HepG2 (cell line): ENCODE results near the gene RPE. TPM values are rescaled to one million over a fixed set of nuclear protein-coding genes. Genes with fewer than 3 reads are reported as not detected.

ENCODE experiments used
- ATAC-seq: fragments of 200-7000 bp; cut with Tn5 transposase; 3 replicates; pipeline ENCODE4 v1.9.1; 2020; ENCODE audit warnings: mild to moderate bottlenecking, moderate library complexity
- BruUV-seq: library from RNA; stranded (reverse); fragments of 400-500 nt; replicated peaks from 2 replicates; lab custom pipeline; 2021; lab: Mats Ljungman, UMichigan
- CTCF ChIA-PET: fragments of 300-600 bp; formaldehyde crosslinking; extraction: SDS; loops from one replicate; lab custom pipeline; 2021; ENCODE audit warnings: low total read pairs, inconsistent platforms, low intra/inter-chr PET ratio; lab: Yijun Ruan, JAX
- POLR2A ChIA-PET: fragments of 350-600 bp; sonication (Branson Sonifier 250); formaldehyde crosslinking; loops from one replicate; lab custom pipeline; 2020; ENCODE audit warnings: antibody characterized with exemption, inconsistent platforms; lab: Yijun Ruan, JAX
- DNase-seq: peaks from one replicate; pipeline ENCODE4 v3.0.0-alpha.2; 2015; ENCODE audit warnings: low spot score
- FAIRE-seq: peaks from 3 replicates; lab custom pipeline; 2011; peaks lifted over from hg19 to GRCh38; lab: Jason Lieb, UNC
- H2AFZ ChIP-seq: one replicate; pipeline ENCODE4 v1.6.1; 2011; ENCODE audit warnings: low read length, inconsistent platforms
- H3K27ac ChIP-seq: fragments of 300-600 bp; 3 replicates; pipeline ENCODE4 v1.8.0; 2011; ENCODE audit warnings: mixed run types, mild to moderate bottlenecking, mixed read lengths, low read length, inconsistent platforms; ENCODE audit not compliant: insufficient read depth; ENCODE audit errors: extremely low read length
- H3K27me3 ChIP-seq, 2 experiments: fragments of 200-600 bp in 1 of 2; 2 replicates in 1 of 2; 3 replicates in 1 of 2; pipeline versions ENCODE4 v1.6.0 to v1.8.0; 2011; ENCODE audit warnings: low read length in 2 of 2, mild to moderate bottlenecking in 2 of 2, moderate library complexity in 2 of 2, inconsistent platforms in 1 of 2; ENCODE audit not compliant: insufficient read depth in 2 of 2, control insufficient read depth in 1 of 2
- H3K36me3 ChIP-seq, 2 experiments: fragments of 200-600 bp in 1 of 2; replicated peaks in 1 of 2; 2 replicates in 1 of 2; 3 replicates in 1 of 2; pipeline versions ENCODE4 v1.5.1 to v1.8.0; 2011; ENCODE audit warnings: low read length in 2 of 2, inconsistent platforms in 1 of 2; ENCODE audit not compliant: insufficient read depth in 2 of 2, control insufficient read depth in 1 of 2
- H3K4me1 ChIP-seq: 2 replicates; pipeline ENCODE4 v1.5.1; 2012; ENCODE audit warnings: low read length, inconsistent platforms; ENCODE audit not compliant: insufficient read depth
- H3K4me2 ChIP-seq: 2 replicates; pipeline ENCODE4 v1.6.0; 2011; ENCODE audit warnings: low read depth, low read length, inconsistent platforms
- H3K4me3 ChIP-seq, 3 experiments: fragments of 200-600 bp in 1 of 3; sonication (generic), shearing (Covaris generic) in 1 of 3; replicated peaks in 1 of 3; 2 replicates each; pipeline ENCODE4 v1.5.1; 2011 to 2016; ENCODE audit warnings: low read length in 3 of 3, inconsistent platforms in 2 of 3, low read depth in 2 of 3, mild to moderate bottlenecking in 2 of 3, control low read depth in 1 of 3, mixed read lengths in 1 of 3; ENCODE audit not compliant: insufficient read depth in 1 of 3
- H3K79me2 ChIP-seq: one replicate; pipeline ENCODE4 v1.6.1; 2011; ENCODE audit warnings: low read length, inconsistent platforms; ENCODE audit not compliant: insufficient read depth
- H3K9ac ChIP-seq: 2 replicates; pipeline ENCODE4 v1.6.0; 2011; ENCODE audit warnings: mild to moderate bottlenecking, low read depth, low read length, inconsistent platforms; ENCODE audit not compliant: insufficient read depth
- H3K9me3 ChIP-seq: 2 replicates; pipeline ENCODE4 v1.5.1; 2012; ENCODE audit warnings: mild to moderate bottlenecking, low read length
- H4K20me1 ChIP-seq: 2 replicates; pipeline ENCODE4 v1.6.0; 2011; ENCODE audit warnings: inconsistent platforms, mild to moderate bottlenecking, low read length, moderate library complexity; ENCODE audit not compliant: insufficient read depth
- CEBPB ChIP-seq: IDR thresholded peaks from 2 replicates; pipeline ENCODE4 v1.6.1; 2011; ENCODE audit warnings: low read depth, low read length, improper control_type of control experiment, borderline replicate concordance
- CEBPG ChIP-seq: IDR thresholded peaks from 2 replicates; pipeline ENCODE4 v1.6.1; 2016
- FOXA1 ChIP-seq, 2 experiments: fragments of 450-650 bp in 1 of 2; sonication (generic) in 1 of 2; formaldehyde crosslinking in 1 of 2; IDR thresholded peaks; 2 replicates each; pipeline versions ENCODE4 v1.4.0 to v1.6.1; 2016 to 2020; ENCODE audit warnings: missing genetic modification reagents in 1 of 2
- HNF4G ChIP-seq, 2 experiments: sonication (generic) in 1 of 2; formaldehyde crosslinking in 1 of 2; IDR thresholded peaks; 2 replicates each; pipeline versions ENCODE4 v1.4.0 to v1.6.1; 2011 to 2020; ENCODE audit warnings: borderline replicate concordance in 2 of 2, low read depth in 2 of 2, mild to moderate bottlenecking in 2 of 2, low read length in 1 of 2, missing genetic modification reagents in 1 of 2, moderate library complexity in 1 of 2
- POGK ChIP-seq: sonication (generic); formaldehyde crosslinking; conservative IDR thresholded peaks from 2 replicates; pipeline ENCODE4 v1.8.0; 2022; ENCODE audit warnings: mild to moderate bottlenecking, moderate library complexity, missing genetic modification reagents
- SKI ChIP-seq: fragments of 450-650 bp; IDR thresholded peaks from one replicate; pipeline ENCODE4 v1.6.1; 2018; ENCODE audit warnings: mild to moderate bottlenecking; ENCODE audit not compliant: partially characterized antibody
- SOX13 ChIP-seq, 3 experiments: fragments of 450-650 bp in 1 of 3; sonication (generic) in 1 of 3; formaldehyde crosslinking in 1 of 3; IDR thresholded peaks in 2 of 3; conservative IDR thresholded peaks in 1 of 3; 2 replicates each; pipeline versions ENCODE4 v1.5.0 to v1.6.1; 2016 to 2020; ENCODE audit warnings: antibody characterized with exemption in 1 of 3, mild to moderate bottlenecking in 1 of 3, missing compliant biosample characterization in 1 of 3, missing genetic modification reagents in 1 of 3, moderate library complexity in 1 of 3
- SOX5 ChIP-seq: IDR thresholded peaks from 2 replicates; pipeline ENCODE4 v1.6.1; 2016; ENCODE audit warnings: borderline replicate concordance
- TEAD3 ChIP-seq: optimal IDR thresholded peaks from 2 replicates; pipeline ENCODE3; 2016; ENCODE audit warnings: borderline replicate concordance
- THYN1 ChIP-seq: sonication (generic); formaldehyde crosslinking; IDR thresholded peaks from 2 replicates; pipeline ENCODE4 v1.8.1; 2023; ENCODE audit warnings: low read depth, mild to moderate bottlenecking, moderate library complexity, missing genetic modification reagents, borderline replicate concordance
- ZNF496 ChIP-seq: sonication (generic); formaldehyde crosslinking; IDR thresholded peaks from 2 replicates; pipeline ENCODE4 v1.8.1; 2023; ENCODE audit warnings: mild to moderate bottlenecking, moderate library complexity, missing genetic modification reagents; ENCODE audit not compliant: insufficient replicate concordance
- ZNF607 ChIP-seq: sonication (generic); formaldehyde crosslinking; IDR thresholded peaks from 2 replicates; pipeline ENCODE4 v1.5.1; 2020; ENCODE audit warnings: missing genetic modification reagents, mild to moderate bottlenecking, borderline replicate concordance
- WGBS: methylation state at CpG from one replicate; pipeline ENCODE4 v1.1.6; 2017; ENCODE audit warnings: low lambda C conversion rate; 5-methylcytosine and 5-hydroxymethylcytosine counted together
- in situ Hi-C: cut with HindIII; loops from 2 replicates; pipeline ENCODE4 v1.10.0; 2017; ENCODE audit warnings: low pct_unique_long_range_greater_than_20kb; ENCODE audit not compliant: extremely low pct_ligation_motif_present
- intact Hi-C: fragments of 100-400 bp; cut with micrococcal nuclease; formaldehyde crosslinking; loops from one replicate; pipeline ENCODE4 v1.10.0; 2022; ENCODE audit not compliant: unreplicated experiment
- polyA plus RNA-seq, 8 experiments: library from polyadenylated mRNA; depleted of rRNA in 3 of 8; stranded (reverse) in 7 of 8; unstranded in 1 of 8; fragments of >200 nt; fragmentation: Illumina TruSeq in 4 of 8; extraction: Trizol in 4 of 8; gene quantifications; 2 replicates each; pipeline versions ENCODE4 v1.2.1 to v1.2.3, GENCODE V29; 2011 to 2016; ENCODE audit warnings: low read depth in 4 of 8, missing spikeins in 1 of 8, mixed read lengths in 1 of 8; ENCODE audit not compliant: insufficient read depth in 1 of 8
- total RNA-seq, 5 experiments: library from RNA; depleted of rRNA; stranded (reverse); fragments of >200 nt; fragmentation: Illumina TruSeq; extraction: Trizol; gene quantifications; 2 replicates each; pipeline ENCODE4 v1.2.3, GENCODE V29; 2016; ENCODE audit warnings: low read depth in 1 of 5

RPE gene
- total and polyA plus RNA-seq, 2 of the 13 experiments (the other 11 are each of a cell fraction or from before 2014, with no cell fraction given), result 72.3 to 107 TPM

GRCh38 chr2:209969692-209970091, 32.7 kb upstream of the RPE start (continued):
- TF ChIP-seq ZNF496, result no peak
- no peak for TF ChIP-seq POGK

GRCh38 chr2:209970271-209970670, 32.2 kb upstream of the RPE start:
- Histone ChIP-seq H3K79me2 (no peaks in the 10 kb centered on the region), H3K9ac (no peak overlapping the region), H2AFZ (no peak overlapping the region), H4K20me1 (no peaks in the 10 kb centered on the region), H3K27ac (no peak overlapping the region), H3K4me1 (no peaks in the 10 kb centered on the region), H3K4me3 (no peak overlapping the region), H3K36me3 (no peaks in the 10 kb centered on the region), H3K27me3 (no peaks in the 10 kb centered on the region), H3K9me3 (no peaks in the 10 kb centered on the region), H3K4me2 (no peak overlapping the region)
- ChIA-PET CTCF (no interaction called here), POLR2A (no interaction called here)
- ATAC-seq, result peak; percentile 72
- intact Hi-C loops, result no loop called here
- TF ChIP-seq ZNF607 (CRISPR knock-in tag), result no peak
- no peak for TF ChIP-seq FOXA1 (IDR thresholded peaks at IDR 0.05)
- peak; percentile 46; the same call in 1 of the 2 replicates for TF ChIP-seq FOXA1 (CRISPR knock-in tag; IDR thresholded peaks at IDR 0.05)
- no peak for TF ChIP-seq SKI
- TF ChIP-seq CEBPB, result peak; percentile 75
- TF ChIP-seq SOX5 (CRISPR knock-in tag), result peak; percentile 30; the same call in 1 of the 2 replicates
- TF ChIP-seq THYN1 (CRISPR knock-in tag), result no peak
- no peak for TF ChIP-seq SOX13 (IDR thresholded peaks at IDR 0.05)
- peak in 1 of 2 experiments; percentile 65; a peak in 2 of 4 replicates for TF ChIP-seq SOX13 (CRISPR knock-in tag; conservative IDR thresholded peaks at IDR 0.05 in 1 of 2, IDR thresholded peaks at IDR 0.05 in 1 of 2)
- TF ChIP-seq TEAD3, result peak; percentile 53
- TF ChIP-seq HNF4G (IDR thresholded peaks at IDR 0.05; ENCODE audit: borderline replicate concordance, low read depth, low read length), result no peak
- TF ChIP-seq HNF4G (CRISPR knock-in tag; IDR thresholded peaks at IDR 0.05; ENCODE audit: borderline replicate concordance, low read depth), result no peak
- peak; percentile 40; the same call in 1 of the 2 replicates for TF ChIP-seq CEBPG (CRISPR knock-in tag)
- in situ Hi-C loops, result loop anchor here (10.0 to 25.0 kb wide), 3 partner anchors 425 to 1558 kb away; partner anchors contain the start of gene PTH2R
- WGBS, result 3% methylated on average over 2 of the region's 2 CpGs
- no peak for FAIRE-seq
- DNase-seq, result peak; percentile 50
- no TSS peak for BruUV-seq
